Bronchial epithelial cell (primary cell): Measurements from ENCODE around the gene BYSL. TPM values are rescaled to one million over a fixed set of nuclear protein-coding genes. Genes with fewer than 3 reads are reported as not detected.
"Not testable (repeated sequence)": the region's sequence is repeated elsewhere in the genome, so short reads cannot be mapped to it uniquely, and the experiment has no call there.

Source experiments
- DNase-seq: peaks from one replicate; pipeline ENCODE4 v3.0.0-alpha.2; 2010; ENCODE audit warnings: low read depth
- FAIRE-seq: peaks from 2 replicates; lab custom pipeline; 2011; peaks lifted over from hg19 to GRCh38; lab: Jason Lieb, UNC
- H3K27me3 ChIP-seq: 2 replicates; pipeline ENCODE4 v1.5.1; 2011; ENCODE audit warnings: low read length; ENCODE audit not compliant: control insufficient read depth, insufficient read depth
- H3K36me3 ChIP-seq: 2 replicates; pipeline ENCODE4 v1.5.1; 2011; ENCODE audit warnings: low read length; ENCODE audit not compliant: control insufficient read depth, insufficient read depth
- H3K4me3 ChIP-seq: 2 replicates; pipeline ENCODE4 v1.5.1; 2011; ENCODE audit warnings: mild to moderate bottlenecking, low read depth, low read length, control low read depth
- total RNA-seq: library from RNA; depleted of rRNA; stranded (reverse); fragments of >200 nt; gene quantifications from 2 replicates; pipeline ENCODE4 v1.2.1, GENCODE V29; 2014
- TF ChIP-seq, protein P1 (sequence below): IDR thresholded peaks from 2 replicates; pipeline ENCODE4 v1.5.1; 2011; ENCODE audit warnings: mild to moderate bottlenecking, moderate library complexity, low read length, control low read depth, inconsistent platforms; ENCODE audit not compliant: insufficient read depth, severe bottlenecking

The BYSL gene
- total RNA-seq, 1 donor from 2014 or later, result 28.2 TPM

DNA sequence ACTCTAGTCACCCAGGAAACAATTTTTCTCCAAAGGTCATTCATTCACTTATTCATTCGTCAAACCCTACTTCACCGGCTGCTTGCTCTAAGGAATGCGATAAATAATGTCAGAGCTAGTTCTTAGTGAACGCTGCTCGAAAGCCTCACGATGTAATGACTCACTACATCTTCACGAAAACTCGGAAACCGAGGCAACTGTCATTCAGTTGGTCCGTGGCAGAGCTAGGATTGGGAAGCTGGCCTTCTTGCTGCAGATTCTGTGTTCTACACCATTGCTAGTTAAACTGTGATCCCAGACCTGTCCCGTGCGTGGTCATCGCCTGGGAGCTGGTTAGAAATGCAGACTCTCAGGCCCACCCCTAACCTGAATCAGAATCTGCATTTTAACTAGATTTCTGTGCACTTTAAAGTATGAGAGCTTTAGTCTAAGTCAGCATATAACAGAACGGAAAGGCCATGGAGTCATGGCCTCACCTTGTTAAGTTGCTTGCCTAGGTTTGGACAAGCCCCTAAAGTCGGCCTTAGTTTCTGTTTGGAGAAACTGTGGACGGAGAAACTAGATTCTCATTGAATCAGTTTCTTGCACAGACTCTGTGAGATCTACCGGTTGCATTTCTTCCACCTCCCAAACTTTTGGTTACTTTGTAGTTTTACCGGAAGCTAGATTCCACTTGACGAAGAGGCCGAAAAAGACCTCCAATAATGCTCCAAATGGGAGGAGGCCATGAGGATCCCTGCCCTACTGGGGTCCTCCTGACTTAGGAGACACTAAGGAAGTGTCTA is 21.0 kb downstream of the BYSL start:
- peaks cover 3% of the 10 kb centered on the region for H3K36me3 ChIP-seq
- TF ChIP-seq, protein P1, sequence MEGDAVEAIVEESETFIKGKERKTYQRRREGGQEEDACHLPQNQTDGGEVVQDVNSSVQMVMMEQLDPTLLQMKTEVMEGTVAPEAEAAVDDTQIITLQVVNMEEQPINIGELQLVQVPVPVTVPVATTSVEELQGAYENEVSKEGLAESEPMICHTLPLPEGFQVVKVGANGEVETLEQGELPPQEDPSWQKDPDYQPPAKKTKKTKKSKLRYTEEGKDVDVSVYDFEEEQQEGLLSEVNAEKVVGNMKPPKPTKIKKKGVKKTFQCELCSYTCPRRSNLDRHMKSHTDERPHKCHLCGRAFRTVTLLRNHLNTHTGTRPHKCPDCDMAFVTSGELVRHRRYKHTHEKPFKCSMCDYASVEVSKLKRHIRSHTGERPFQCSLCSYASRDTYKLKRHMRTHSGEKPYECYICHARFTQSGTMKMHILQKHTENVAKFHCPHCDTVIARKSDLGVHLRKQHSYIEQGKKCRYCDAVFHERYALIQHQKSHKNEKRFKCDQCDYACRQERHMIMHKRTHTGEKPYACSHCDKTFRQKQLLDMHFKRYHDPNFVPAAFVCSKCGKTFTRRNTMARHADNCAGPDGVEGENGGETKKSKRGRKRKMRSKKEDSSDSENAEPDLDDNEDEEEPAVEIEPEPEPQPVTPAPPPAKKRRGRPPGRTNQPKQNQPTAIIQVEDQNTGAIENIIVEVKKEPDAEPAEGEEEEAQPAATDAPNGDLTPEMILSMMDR, result no peak
- H3K27me3 ChIP-seq, result no peaks in the 10 kb centered on the region
- FAIRE-seq (no peak), DNase-seq (peak; percentile 81)
- H3K4me3 ChIP-seq, result peak overlapping the region; percentile 87

DNA sequence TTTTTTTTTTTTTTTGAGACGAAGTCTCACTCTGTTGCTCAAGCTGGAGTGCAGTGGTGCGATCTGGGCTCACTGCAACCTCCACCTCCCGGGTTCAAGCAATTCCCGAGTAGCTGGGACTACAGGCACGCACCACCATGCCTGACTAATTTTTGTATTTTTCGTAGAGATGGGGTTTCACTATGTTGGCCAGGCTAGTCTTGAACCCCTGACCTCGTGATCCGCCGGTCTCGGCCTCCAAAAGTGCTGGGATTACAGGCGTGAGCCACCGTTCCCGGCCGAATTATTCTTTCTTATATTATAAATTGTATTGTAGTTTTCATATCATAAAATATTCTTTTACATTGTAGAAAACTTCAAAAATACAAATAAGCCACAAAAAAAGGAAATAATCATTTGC is 21.6 kb downstream of the BYSL start:
- not testable (repeated sequence) for FAIRE-seq, DNase-seq, H3K27me3 ChIP-seq, H3K36me3 ChIP-seq, H3K4me3 ChIP-seq

DNA sequence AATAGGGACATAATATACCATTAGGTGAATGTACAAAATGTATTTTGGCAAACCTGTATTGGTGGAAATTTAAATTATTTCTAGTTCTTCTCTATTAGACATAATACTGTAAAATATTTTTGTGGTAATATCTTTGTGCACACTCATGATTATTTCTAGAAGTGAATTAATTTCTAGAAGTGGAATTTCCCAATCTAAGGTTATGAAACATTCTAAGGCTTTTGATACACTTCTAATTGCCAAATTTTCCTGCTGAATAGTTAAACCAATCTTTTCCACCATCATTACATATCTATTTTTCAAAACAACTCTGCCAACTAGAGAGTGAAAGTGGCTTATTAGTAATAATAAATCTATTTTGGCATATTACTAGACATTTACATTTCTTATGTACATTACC is 22.2 kb downstream of the BYSL start:
- Histone ChIP-seq H3K4me3 (no peak overlapping the region), H3K27me3 (no peaks in the 10 kb centered on the region), H3K36me3 (no peaks in the 10 kb centered on the region)
- TF ChIP-seq, protein P1, result no peak
- FAIRE-seq (no peak), DNase-seq (no peak)

DNA sequence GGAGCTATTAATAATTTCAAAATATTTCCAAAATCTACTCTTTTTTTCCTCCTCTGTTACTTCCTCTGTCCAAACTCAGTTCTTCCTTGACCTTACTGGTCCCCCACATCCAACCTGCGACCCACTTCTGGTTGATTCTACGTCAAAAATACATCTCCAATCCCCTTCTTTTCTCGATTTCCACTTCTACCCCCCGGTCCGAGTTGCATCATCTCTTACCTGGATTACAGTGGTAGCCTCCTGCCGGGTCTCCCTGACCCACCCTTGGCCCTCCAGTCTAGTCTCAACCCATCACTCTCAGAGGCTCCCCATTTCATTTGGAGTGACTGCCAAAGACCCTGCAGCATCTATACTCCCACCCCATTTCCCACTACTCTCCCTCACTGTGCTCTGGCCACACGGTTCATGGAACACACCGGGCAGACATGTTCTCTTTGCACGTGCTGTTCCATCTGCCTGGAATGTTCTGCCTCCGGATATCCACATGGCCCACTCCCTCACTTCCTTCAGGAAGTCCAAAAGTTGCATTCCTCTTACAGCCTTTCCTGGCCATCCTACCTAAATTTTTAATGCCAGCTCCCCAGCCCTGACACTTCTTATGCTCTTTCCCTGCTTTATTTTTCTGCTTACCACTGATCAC is 26.4 kb downstream of the BYSL start:
- no peak overlapping the region for H3K4me3 ChIP-seq
- no peaks in the 10 kb centered on the region for H3K27me3 ChIP-seq
- FAIRE-seq, result no peak
- TF ChIP-seq, protein P1, result no peak
- no peaks in the 10 kb centered on the region for H3K36me3 ChIP-seq
- no peak for DNase-seq

DNA sequence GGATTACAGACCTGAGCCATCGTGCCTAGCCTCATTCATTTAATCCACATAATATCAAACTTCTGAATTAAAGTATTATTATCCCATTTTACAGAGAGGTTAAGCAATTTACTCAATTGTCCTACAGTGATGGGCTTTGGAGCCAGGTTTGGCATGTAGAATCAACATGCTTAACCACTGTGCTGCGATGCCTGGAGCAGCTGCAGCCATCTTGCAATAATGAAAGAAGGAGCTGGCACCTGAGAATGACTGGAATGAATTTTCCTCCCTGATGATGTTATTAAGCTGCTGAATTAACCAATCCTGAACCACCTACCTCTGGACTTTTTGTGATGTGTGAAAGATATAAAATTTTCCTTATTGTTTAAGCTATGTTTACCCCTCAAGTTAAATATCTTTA is 33.4 kb downstream of the BYSL start:
- Histone ChIP-seq H3K36me3 (no peaks in the 10 kb centered on the region), H3K4me3 (no peak overlapping the region), H3K27me3 (no peaks in the 10 kb centered on the region)
- FAIRE-seq (no peak), DNase-seq (no peak)
- TF ChIP-seq, protein P1, result no peak

DNA sequence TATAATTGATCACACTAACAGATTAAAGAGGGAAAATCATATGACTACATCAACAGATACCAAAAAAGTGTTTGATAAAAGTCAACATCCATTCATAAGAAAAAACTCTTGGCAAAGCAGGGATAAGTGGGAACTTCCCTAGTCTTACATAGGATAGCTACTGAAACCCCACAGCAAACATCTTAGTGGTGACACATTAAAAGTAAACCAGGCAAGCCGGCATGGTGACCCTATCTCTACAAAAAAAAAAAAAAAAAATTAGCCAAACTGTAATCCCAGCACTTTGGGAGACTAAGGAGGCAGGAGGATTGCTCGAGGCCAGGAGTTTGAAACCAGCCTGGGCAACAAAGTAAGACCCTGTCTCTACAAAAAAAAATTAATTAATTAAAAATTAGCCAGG is 34.1 kb downstream of the BYSL start:
- no peaks in the 10 kb centered on the region for H3K36me3 ChIP-seq
- TF ChIP-seq, protein P1, result no peak
- DNase-seq (no peak), FAIRE-seq (no peak)
- no peaks in the 10 kb centered on the region for H3K27me3 ChIP-seq
- no peak overlapping the region for H3K4me3 ChIP-seq
